Measurements from ENCODE around the gene SERGEF. TPM values are rescaled to one million over a fixed set of nuclear protein-coding genes. Genes with fewer than 3 reads are reported as not detected.

Gene SERGEF
- total RNA-seq, 4 donors from 2014 or later: 42.1 to 61.6 (median 53.9) TPM

GRCh38 chr11:17744151-17744940, 268.5 kb downstream of the SERGEF start:
- no peaks in the 10 kb centered on the region for H3K9me3 ChIP-seq
- H3K36me3 ChIP-seq: no peaks in the 10 kb centered on the region
- DNase-seq (ENCODE audit: low spot score in 2 of 2): no peak
- 70 to 76% methylated on average over 9 to 10 of the region's 10 CpGs for WGBS, 2 donors
- H3K27me3 ChIP-seq: peaks cover 0 to 25% of the 10 kb centered on the region in 2 donors
- no peak overlapping the region for H3K27ac ChIP-seq
- no peak overlapping the region for H3K4me3 ChIP-seq
- TF ChIP-seq CTCF (IDR thresholded peaks at IDR 0.05): no peak
- TF ChIP-seq POLR2A (IDR thresholded peaks at IDR 0.05): no peak
- no peak for TF ChIP-seq EP300 (IDR thresholded peaks at IDR 0.05)
- H3K4me1 ChIP-seq: no peaks in the 10 kb centered on the region

- H3K27ac ChIP-seq: no peak overlapping the region
- no peaks in the 10 kb centered on the region for H3K9me3 ChIP-seq
- no peaks in the 10 kb centered on the region for H3K36me3 ChIP-seq
- H3K4me1 ChIP-seq: no peaks in the 10 kb centered on the region
- peaks cover 0 to 31% of the 10 kb centered on the region in 2 donors for H3K27me3 ChIP-seq
- no peak overlapping the region for H3K4me3 ChIP-seq
- TF ChIP-seq POLR2A (IDR thresholded peaks at IDR 0.05) (no peak), CTCF (IDR thresholded peaks at IDR 0.05) (no peak), EP300 (IDR thresholded peaks at IDR 0.05) (no peak)
- DNase-seq (ENCODE audit: low spot score in 2 of 2): no peak
- 73 to 84% methylated on average over 5 of the region's 5 CpGs for WGBS, 2 donors
These were observed 269.1 kb downstream of the SERGEF start for GRCh38 chr11:17743808-17744119.

- TF ChIP-seq CTCF (IDR thresholded peaks at IDR 0.05) (no peak), EP300 (IDR thresholded peaks at IDR 0.05) (no peak), POLR2A (IDR thresholded peaks at IDR 0.05) (no peak)
- no peaks in the 10 kb centered on the region for H3K9me3 ChIP-seq
- H3K27me3 ChIP-seq: peaks cover 0 to 36% of the 10 kb centered on the region in 2 donors
- no peak overlapping the region for H3K27ac ChIP-seq
- H3K4me3 ChIP-seq: no peak overlapping the region
- no peaks in the 10 kb centered on the region for H3K36me3 ChIP-seq
- DNase-seq (ENCODE audit: low spot score in 2 of 2): no peak
- WGBS, 2 donors: 82 to 87% methylated on average over 13 of the region's 13 CpGs
- no peaks in the 10 kb centered on the region for H3K4me1 ChIP-seq
These were observed 269.6 kb downstream of the SERGEF start for GRCh38 chr11:17743026-17743807.

- TF ChIP-seq EP300 (IDR thresholded peaks at IDR 0.05) (no peak), CTCF (IDR thresholded peaks at IDR 0.05) (no peak), POLR2A (IDR thresholded peaks at IDR 0.05) (no peak)
- Histone ChIP-seq H3K4me1 (no peaks in the 10 kb centered on the region), H3K9me3 (no peaks in the 10 kb centered on the region), H3K4me3 (no peak overlapping the region), H3K27me3 (peaks cover 0 to 44% of the 10 kb centered on the region in 2 donors), H3K27ac (no peak overlapping the region), H3K36me3 (no peaks in the 10 kb centered on the region)
- WGBS, 2 donors: 74 to 83% methylated on average over 5 of the region's 5 CpGs
- DNase-seq (ENCODE audit: low spot score in 2 of 2): no peak
These were observed 270.8 kb downstream of the SERGEF start for GRCh38 chr11:17742019-17742418.

- peaks cover 0 to under 1% (median 0%) of the 10 kb centered on the region in 4 donors for H3K4me1 ChIP-seq
- H3K27ac ChIP-seq: no peak overlapping the region
- TF ChIP-seq POLR2A (IDR thresholded peaks at IDR 0.05) (no peak), EP300 (IDR thresholded peaks at IDR 0.05) (no peak), CTCF (IDR thresholded peaks at IDR 0.05) (no peak)
- H3K36me3 ChIP-seq: no peaks in the 10 kb centered on the region
- no peak overlapping the region for H3K4me3 ChIP-seq
- H3K27me3 ChIP-seq: peaks cover 0 to 49% of the 10 kb centered on the region in 2 donors
- DNase-seq (ENCODE audit: low spot score in 2 of 2): no peak
- H3K9me3 ChIP-seq: no peaks in the 10 kb centered on the region
- 91 to 92% methylated on average over 10 of the region's 10 CpGs for WGBS, 2 donors
These were observed 271.4 kb downstream of the SERGEF start for GRCh38 chr11:17741487-17741886.

Measured in tibial nerve (tissue), 4 donors.